ENCODE results near the gene NRG4. TPM values are rescaled to one million over a fixed set of nuclear protein-coding genes. Genes with fewer than 3 reads are reported as not detected.

The NRG4 gene
- total and polyA plus RNA-seq, 9 of the 15 experiments (the other 6 are each of a cell fraction or from before 2014, with no cell fraction given) = 0.33 to 2.5 (median 0.76) TPM

DNA sequence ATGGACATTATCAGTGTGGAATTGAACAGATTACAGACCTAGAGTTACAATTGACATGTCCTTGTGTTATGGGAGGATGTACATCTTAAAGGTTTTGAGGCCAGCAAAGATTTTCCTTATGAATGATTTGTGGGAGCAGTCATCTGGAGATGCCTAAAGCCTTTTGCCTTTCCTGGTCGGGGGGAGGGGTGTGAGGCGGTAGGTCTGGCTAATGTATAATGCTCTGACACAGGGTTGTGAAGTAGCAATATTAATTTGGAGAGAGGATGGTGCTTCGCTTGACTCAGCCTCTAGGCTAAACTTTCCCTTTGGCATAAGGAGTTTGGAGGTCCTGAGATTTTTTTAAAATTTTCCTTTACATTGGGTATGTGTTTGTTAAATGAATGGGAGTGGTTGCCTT lies 85.3 kb downstream of the NRG4 start:
- Histone ChIP-seq H4K20me1 (replicated peaks; ENCODE audit: control insufficient read depth, insufficient read depth, low read length) (peaks cover 4% of the 10 kb centered on the region), H3K36me3 (ENCODE audit: control insufficient read depth, insufficient read depth, low read length) (peaks cover 89% of the 10 kb centered on the region), H3K4me3 (no peak overlapping the region), H3K27me3 (ENCODE audit: control insufficient read depth in 2 of 2, insufficient read depth in 2 of 2, low read length in 2 of 2) (no peaks in the 10 kb centered on the region), H3K27ac (ENCODE audit: extremely low read depth, low read depth, low read length) (no peak overlapping the region), H3K79me2 (ENCODE audit: control insufficient read depth, insufficient read depth, low read length) (peaks cover 12% of the 10 kb centered on the region; the same call in 1 of the 3 replicates), H3K4me2 (ENCODE audit: insufficient read depth, low read length) (no peak overlapping the region), H3K4me1 (replicated peaks in 1 of 2; ENCODE audit: control insufficient read depth in 2 of 2, insufficient read depth in 2 of 2, low read length in 2 of 2) (peaks cover 0 to 15% of the 10 kb centered on the region in 2 experiments; a peak in 2 of 5 replicates), H3K9ac (ENCODE audit: insufficient read depth in 1 of 2, low read depth in 2 of 2, low read length in 2 of 2) (no peak overlapping the region), H2AFZ (ENCODE audit: low read depth, low read length) (no peak overlapping the region), H3K9me1 (ENCODE audit: control insufficient read depth, insufficient read depth, low read length) (no peaks in the 10 kb centered on the region), H3K9me3 (replicated peaks; ENCODE audit: control insufficient read depth, insufficient read depth, low read depth, low read length) (no peaks in the 10 kb centered on the region)
- in situ Hi-C loops (cut with MboI) = loop anchor here (5.0 kb wide), 1 partner anchor 240 kb away; no protein-coding TSS in a partner anchor
- ChIA-PET POLR2A (interaction anchor here (0.6 kb wide), 1 partner anchor 188 kb away, joined by 3 read pairs; no protein-coding TSS in a partner anchor), CTCF (ENCODE audit: low intra/inter-chr PET ratio) (interaction anchor here (0.6 kb wide), 1 partner anchor 905 kb away, joined by 3 read pairs; no protein-coding TSS in a partner anchor)
- intact Hi-C loops (cut with micrococcal nuclease) = loop anchor here (10.0 kb wide), 2 partner anchors 218 to 242 kb away; no protein-coding TSS in a partner anchor
- WGBS (ENCODE audit: insufficient coverage, low coverage, missing lambda C conversion rate) = 100% methylated on average over 3 of the region's 3 CpGs
- BruUV-seq (replicated peaks) = no TSS peak
- DNase-seq (ENCODE audit: extremely low read depth in 1 of 4, low spot score in 3 of 4) (no peak), FAIRE-seq (no peak), ATAC-seq (no peak)
- TF ChIP-seq ZNF232 (CRISPR knock-in tag; IDR thresholded peaks at IDR 0.05) (no peak), MIER1 (IDR thresholded peaks at IDR 0.05; ENCODE audit: low read depth) (no peak), ZKSCAN3 (CRISPR knock-in tag; IDR thresholded peaks at IDR 0.05) (no peak), SMARCE1 (IDR thresholded peaks at IDR 0.05) (no peak), PPARD (CRISPR knock-in tag; IDR thresholded peaks at IDR 0.05) (no peak), ZC3H8 (IDR thresholded peaks at IDR 0.05) (no peak), ZFP30 (CRISPR knock-in tag; IDR thresholded peaks at IDR 0.05; ENCODE audit: borderline replicate concordance) (no peak), ZNF274 (IDR thresholded peaks at IDR 0.05; ENCODE audit: borderline replicate concordance, low read depth, low read length) (no peak), ARID1B (IDR thresholded peaks at IDR 0.05) (no peak), GTF2A2 (tag; IDR thresholded peaks at IDR 0.05) (no peak), ZBTB7A (IDR thresholded peaks at IDR 0.05; ENCODE audit: borderline replicate concordance, control insufficient read depth, low read depth, low read length) (no peak), ZNF696 (CRISPR knock-in tag; conservative IDR thresholded peaks at IDR 0.05) (no peak), ZNF41 (CRISPR knock-in tag; conservative IDR thresholded peaks at IDR 0.05) (no peak), ZBTB5 (IDR thresholded peaks at IDR 0.05) (no peak), SRSF1 (IDR thresholded peaks at IDR 0.05; ENCODE audit: low read depth, low read length) (no peak), SREBF2 (CRISPR knock-in tag; IDR thresholded peaks at IDR 0.05) (no peak), ZNF639 (CRISPR knock-in tag; conservative IDR thresholded peaks at IDR 0.05 in 1 of 2, IDR thresholded peaks at IDR 0.05 in 1 of 2) (no peak), ZNF586 (CRISPR knock-in tag; conservative IDR thresholded peaks at IDR 0.05) (no peak)
- TF ChIP-seq, protein P1, sequence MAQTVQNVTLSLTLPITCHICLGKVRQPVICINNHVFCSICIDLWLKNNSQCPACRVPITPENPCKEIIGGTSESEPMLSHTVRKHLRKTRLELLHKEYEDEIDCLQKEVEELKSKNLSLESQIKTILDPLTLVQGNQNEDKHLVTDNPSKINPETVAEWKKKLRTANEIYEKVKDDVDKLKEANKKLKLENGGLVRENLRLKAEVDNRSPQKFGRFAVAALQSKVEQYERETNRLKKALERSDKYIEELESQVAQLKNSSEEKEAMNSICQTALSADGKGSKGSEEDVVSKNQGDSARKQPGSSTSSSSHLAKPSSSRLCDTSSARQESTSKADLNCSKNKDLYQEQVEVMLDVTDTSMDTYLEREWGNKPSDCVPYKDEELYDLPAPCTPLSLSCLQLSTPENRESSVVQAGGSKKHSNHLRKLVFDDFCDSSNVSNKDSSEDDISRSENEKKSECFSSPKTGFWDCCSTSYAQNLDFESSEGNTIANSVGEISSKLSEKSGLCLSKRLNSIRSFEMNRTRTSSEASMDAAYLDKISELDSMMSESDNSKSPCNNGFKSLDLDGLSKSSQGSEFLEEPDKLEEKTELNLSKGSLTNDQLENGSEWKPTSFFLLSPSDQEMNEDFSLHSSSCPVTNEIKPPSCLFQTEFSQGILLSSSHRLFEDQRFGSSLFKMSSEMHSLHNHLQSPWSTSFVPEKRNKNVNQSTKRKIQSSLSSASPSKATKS (CRISPR knock-in tag; IDR thresholded peaks at IDR 0.05) = no peak
